ENCODE data around the gene MYCL.
A peak's percentile ranks its signal among the peaks of the same experiment; 100 is the strongest.
"Not testable (repeated sequence)": the region's sequence is repeated elsewhere in the genome, so short reads cannot be mapped to it uniquely, and the experiment has no call there.

Gene MYCL

DNA sequence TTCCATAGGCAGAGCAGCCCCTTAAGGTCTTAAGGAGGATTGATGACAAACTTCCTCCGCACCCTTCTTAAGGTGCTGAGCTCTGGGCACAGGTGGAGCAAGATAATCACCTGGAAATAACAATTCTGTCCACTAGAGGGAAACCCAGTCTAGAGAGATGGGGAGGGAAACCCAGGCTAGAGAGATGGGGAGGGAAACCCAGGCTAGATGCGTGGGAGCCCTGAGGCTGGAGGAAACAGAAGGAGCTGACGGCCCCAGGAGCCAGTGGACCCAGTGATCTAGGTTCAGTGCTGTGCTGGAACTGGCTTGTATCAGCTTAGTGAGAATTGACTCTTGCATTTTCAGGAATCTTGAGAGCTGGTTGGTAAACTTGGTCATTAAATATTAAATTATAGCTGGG is 17.8 kb upstream of the MYCL start:
- TF ChIP-seq PAX5 (IDR thresholded peaks at IDR 0.05; ENCODE audit: insufficient read depth, low read length, severe bottlenecking), result no peak
- no peak for TF ChIP-seq POU2F2 (IDR thresholded peaks at IDR 0.05; ENCODE audit: low read depth, low read length)
- no peak for TF ChIP-seq POLR2AphosphoS5 (IDR thresholded peaks at IDR 0.05; ENCODE audit: low read depth, low read length)
- TF ChIP-seq TAF1 (IDR thresholded peaks at IDR 0.05; ENCODE audit: low read depth, low read length), result no peak
- TF ChIP-seq SPI1 (IDR thresholded peaks at IDR 0.05; ENCODE audit: low read depth, low read length), result no peak
- TF ChIP-seq POLR2A (IDR thresholded peaks at IDR 0.05; ENCODE audit: low read depth, low read length), result no peak
- DNase-seq (ENCODE audit: insufficient read length, low spot score) (peak; percentile 77), FAIRE-seq (peak; percentile 93)

- DNase-seq (ENCODE audit: insufficient read length, low spot score), result no peak
- FAIRE-seq, result no peak
- no peak for TF ChIP-seq PAX5 (IDR thresholded peaks at IDR 0.05; ENCODE audit: insufficient read depth, low read length, severe bottlenecking)
- no peak for TF ChIP-seq SPI1 (IDR thresholded peaks at IDR 0.05; ENCODE audit: low read depth, low read length)
- TF ChIP-seq POLR2AphosphoS5 (IDR thresholded peaks at IDR 0.05; ENCODE audit: low read depth, low read length), result no peak
- no peak for TF ChIP-seq TAF1 (IDR thresholded peaks at IDR 0.05; ENCODE audit: low read depth, low read length)
- no peak for TF ChIP-seq POU2F2 (IDR thresholded peaks at IDR 0.05; ENCODE audit: low read depth, low read length)
- TF ChIP-seq POLR2A (IDR thresholded peaks at IDR 0.05; ENCODE audit: low read depth, low read length), result no peak
Observed at GRCh38 chr1:39917825-39918224, 16.1 kb upstream of the MYCL start.

DNA sequence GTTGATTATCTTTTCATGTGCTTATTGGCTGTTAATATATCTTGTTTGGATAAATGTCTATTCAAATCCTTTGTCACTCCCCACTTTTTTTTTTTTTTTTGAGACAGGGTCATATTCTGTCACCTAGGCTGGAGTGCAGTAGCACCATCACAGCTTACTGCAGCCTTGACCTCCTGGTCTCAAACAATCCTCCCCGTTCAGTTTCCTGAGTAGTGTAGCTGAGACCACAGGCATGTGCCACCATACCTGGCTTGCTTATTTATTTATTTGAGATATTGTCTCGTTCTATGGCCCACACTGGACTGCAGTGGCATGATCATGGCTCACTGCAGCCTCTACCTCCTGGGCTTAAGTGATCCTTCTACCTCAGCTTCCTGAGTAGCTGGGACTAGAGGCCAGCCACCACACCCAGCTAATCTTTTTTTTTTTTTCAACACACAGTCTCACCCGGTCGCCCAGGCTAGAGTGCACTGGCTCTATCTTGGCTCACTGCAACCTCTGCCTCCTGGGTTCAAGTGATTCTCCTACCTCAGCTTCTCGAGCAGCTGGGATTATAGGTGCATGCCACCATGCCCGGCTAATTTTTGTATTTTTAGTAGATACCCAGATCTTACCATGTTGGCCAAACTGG is 13.9 kb upstream of the MYCL start:
- DNase-seq (ENCODE audit: insufficient read length, low spot score), result no peak
- TF ChIP-seq POLR2A (IDR thresholded peaks at IDR 0.05; ENCODE audit: low read depth, low read length) (no peak), POLR2AphosphoS5 (IDR thresholded peaks at IDR 0.05; ENCODE audit: low read depth, low read length) (no peak), PAX5 (IDR thresholded peaks at IDR 0.05; ENCODE audit: insufficient read depth, low read length, severe bottlenecking) (no peak), TAF1 (IDR thresholded peaks at IDR 0.05; ENCODE audit: low read depth, low read length) (no peak), SPI1 (IDR thresholded peaks at IDR 0.05; ENCODE audit: low read depth, low read length) (no peak), POU2F2 (IDR thresholded peaks at IDR 0.05; ENCODE audit: low read depth, low read length) (no peak)
- FAIRE-seq, result no peak

GRCh38 chr1:39913136-39913535 is 11.4 kb upstream of the MYCL start:
- FAIRE-seq; DNase-seq (ENCODE audit: insufficient read length, low spot score): not testable (repeated sequence)

DNA sequence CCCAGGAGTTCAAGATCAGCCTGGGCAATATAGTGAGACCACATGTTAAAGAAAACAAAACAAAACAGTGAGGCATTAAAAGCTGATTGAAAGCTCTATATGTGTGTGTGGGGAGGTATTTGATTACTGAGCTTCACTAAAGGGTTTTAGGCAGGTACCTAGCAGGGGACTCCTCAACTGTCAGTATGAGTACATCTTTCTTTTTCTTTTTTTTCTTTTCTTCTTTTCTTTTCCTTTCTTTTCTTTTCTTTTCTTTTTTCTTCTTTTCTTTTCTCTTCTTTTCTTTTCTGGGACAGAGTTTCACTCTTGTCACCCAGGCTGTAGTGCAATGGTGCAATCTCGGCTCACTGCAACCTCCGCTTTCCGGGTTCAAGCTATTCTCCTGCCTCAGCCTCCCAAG is 8.5 kb upstream of the MYCL start:
- no peak for TF ChIP-seq SPI1 (IDR thresholded peaks at IDR 0.05; ENCODE audit: low read depth, low read length)
- no peak for TF ChIP-seq TAF1 (IDR thresholded peaks at IDR 0.05; ENCODE audit: low read depth, low read length)
- TF ChIP-seq PAX5 (IDR thresholded peaks at IDR 0.05; ENCODE audit: insufficient read depth, low read length, severe bottlenecking), result no peak
- no peak for TF ChIP-seq POLR2AphosphoS5 (IDR thresholded peaks at IDR 0.05; ENCODE audit: low read depth, low read length)
- no peak for TF ChIP-seq POU2F2 (IDR thresholded peaks at IDR 0.05; ENCODE audit: low read depth, low read length)
- no peak for TF ChIP-seq POLR2A (IDR thresholded peaks at IDR 0.05; ENCODE audit: low read depth, low read length)
- DNase-seq (ENCODE audit: insufficient read length, low spot score) (no peak), FAIRE-seq (no peak)

- no peak for TF ChIP-seq PAX5 (IDR thresholded peaks at IDR 0.05; ENCODE audit: insufficient read depth, low read length, severe bottlenecking)
- TF ChIP-seq POU2F2 (IDR thresholded peaks at IDR 0.05; ENCODE audit: low read depth, low read length), result no peak
- FAIRE-seq, result no peak
- no peak for DNase-seq (ENCODE audit: insufficient read length, low spot score)
Observed at GRCh38 chr1:39908534-39908933, 6.8 kb upstream of the MYCL start.

DNA sequence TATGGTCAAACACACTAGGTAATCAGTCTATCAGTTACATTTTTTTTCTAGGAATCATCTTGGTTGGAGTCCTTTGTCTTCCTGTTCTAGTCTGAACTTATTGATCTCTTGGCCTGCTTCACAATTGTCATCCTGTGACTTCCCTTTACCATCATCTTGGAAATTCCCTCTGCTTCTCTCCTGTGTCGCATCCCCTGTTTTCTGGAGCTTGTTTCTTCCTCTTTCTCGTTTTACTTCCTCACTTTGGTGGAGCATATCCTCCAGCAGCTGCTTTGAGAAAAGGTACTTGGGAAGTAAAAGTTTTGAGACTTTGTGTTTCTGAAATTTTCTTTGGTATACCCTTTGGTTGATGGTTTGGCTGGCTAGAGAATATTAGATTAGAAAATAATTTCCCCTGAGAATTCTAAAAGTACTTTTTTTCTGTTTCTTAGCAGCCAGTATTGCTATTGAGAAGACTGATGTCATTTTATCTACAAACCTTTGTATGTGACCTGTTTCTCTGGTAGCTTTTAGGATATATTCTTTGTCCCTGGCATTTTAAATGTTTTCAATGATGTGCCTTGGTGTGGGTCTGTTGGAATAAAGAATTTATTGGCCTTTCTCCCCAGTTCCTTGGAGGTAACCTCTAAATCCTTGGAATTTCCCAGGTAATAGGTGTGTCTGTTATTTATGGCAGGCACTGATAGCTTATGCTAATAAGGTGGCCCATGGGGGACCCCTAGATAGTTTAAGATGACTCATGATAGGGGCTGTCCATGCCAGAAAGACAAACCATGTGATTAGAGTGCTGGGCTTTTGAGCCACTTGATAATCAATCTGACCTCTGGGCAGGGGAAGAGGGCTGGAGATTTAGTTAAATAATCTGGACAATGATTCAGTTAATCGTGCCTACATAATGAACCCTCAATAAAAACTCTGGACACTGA is 6.1 kb upstream of the MYCL start:
- TF ChIP-seq SPI1 (IDR thresholded peaks at IDR 0.05; ENCODE audit: low read depth, low read length) (peak; percentile 58; the same call in 1 of the 2 replicates), POLR2A (IDR thresholded peaks at IDR 0.05; ENCODE audit: low read depth, low read length) (no peak), POU2F2 (IDR thresholded peaks at IDR 0.05; ENCODE audit: low read depth, low read length) (0 out of 2 replicates have a peak, but pooled peaks have one; percentile 17)
- DNase-seq (ENCODE audit: insufficient read length, low spot score) (no peak), FAIRE-seq (no peak)

- no peak for FAIRE-seq
- no peak for TF ChIP-seq SPI1 (IDR thresholded peaks at IDR 0.05; ENCODE audit: low read depth, low read length)
- no peak for TF ChIP-seq TAF1 (IDR thresholded peaks at IDR 0.05; ENCODE audit: low read depth, low read length)
- TF ChIP-seq POLR2A (IDR thresholded peaks at IDR 0.05; ENCODE audit: low read depth, low read length), result no peak
- TF ChIP-seq PAX5 (IDR thresholded peaks at IDR 0.05; ENCODE audit: insufficient read depth, low read length, severe bottlenecking), result no peak
- no peak for TF ChIP-seq POLR2AphosphoS5 (IDR thresholded peaks at IDR 0.05; ENCODE audit: low read depth, low read length)
- no peak for TF ChIP-seq POU2F2 (IDR thresholded peaks at IDR 0.05; ENCODE audit: low read depth, low read length)
- DNase-seq (ENCODE audit: insufficient read length, low spot score), result no peak
Observed at GRCh38 chr1:39905172-39905571, 3.5 kb upstream of the MYCL start.

GRCh38 chr1:39902460-39902807 is 717 bp upstream of the MYCL start:
- TF ChIP-seq POU2F2 (IDR thresholded peaks at IDR 0.05; ENCODE audit: low read depth, low read length) (no peak), SPI1 (IDR thresholded peaks at IDR 0.05; ENCODE audit: low read depth, low read length) (no peak), POLR2A (IDR thresholded peaks at IDR 0.05; ENCODE audit: low read depth, low read length) (no peak), PAX5 (IDR thresholded peaks at IDR 0.05; ENCODE audit: insufficient read depth, low read length, severe bottlenecking) (no peak), TAF1 (IDR thresholded peaks at IDR 0.05; ENCODE audit: low read depth, low read length) (no peak), POLR2AphosphoS5 (IDR thresholded peaks at IDR 0.05; ENCODE audit: low read depth, low read length) (no peak)
- DNase-seq (ENCODE audit: insufficient read length, low spot score) (no peak), FAIRE-seq (no peak)

GRCh38 chr1:39901464-39901713 is 328 bp downstream of the MYCL start:
- no peak for DNase-seq (ENCODE audit: insufficient read length, low spot score)
- TF ChIP-seq POLR2A (IDR thresholded peaks at IDR 0.05; ENCODE audit: low read depth, low read length) (no peak), POU2F2 (IDR thresholded peaks at IDR 0.05; ENCODE audit: low read depth, low read length) (no peak), SPI1 (IDR thresholded peaks at IDR 0.05; ENCODE audit: low read depth, low read length) (no peak), POLR2AphosphoS5 (IDR thresholded peaks at IDR 0.05; ENCODE audit: low read depth, low read length) (no peak), TAF1 (IDR thresholded peaks at IDR 0.05; ENCODE audit: low read depth, low read length) (no peak), PAX5 (IDR thresholded peaks at IDR 0.05; ENCODE audit: insufficient read depth, low read length, severe bottlenecking) (no peak)

More at GRCh38 chr1:39901464-39901713, 328 bp downstream of the MYCL start:
- FAIRE-seq, result no peak
